HG02763 (cell line): ENCODE measurements around the gene CCR1.
A peak's percentile ranks its signal among the peaks of the same experiment; 100 is the strongest.
"Not testable (repeated sequence)": the region's sequence is repeated elsewhere in the genome, so short reads cannot be mapped to it uniquely, and the experiment has no call there.

ENCODE experiments used
- ATAC-seq: cut with Tn5 transposase; IDR thresholded peaks from one replicate; pipeline ENCODE4 v1.9.1; 2021; ENCODE audit warnings: mild to moderate bottlenecking, moderate library complexity; ENCODE audit not compliant: unreplicated experiment

CCR1 gene

GRCh38 chr3:46213201-46213600 is 5.1 kb upstream of the CCR1 start:
- no peak for ATAC-seq

- no peak for ATAC-seq
These were observed 4.0 kb upstream of the CCR1 start for GRCh38 chr3:46212101-46212500.

GRCh38 chr3:46209746-46210470 is 1.8 kb upstream of the CCR1 start:
- no peak for ATAC-seq

- ATAC-seq, result no peak
These were observed 940 bp upstream of the CCR1 start for GRCh38 chr3:46209053-46209452.

GRCh38 chr3:46207514-46207913 is 599 bp downstream of the CCR1 start:
- ATAC-seq, result not testable (repeated sequence)

GRCh38 chr3:46206282-46207015 is 1.7 kb downstream of the CCR1 start:
- ATAC-seq, result no peak

- ATAC-seq, result no peak
These were observed 2.7 kb downstream of the CCR1 start for GRCh38 chr3:46205286-46205960.

GRCh38 chr3:46203681-46204080 is 4.4 kb downstream of the CCR1 start:
- no peak for ATAC-seq

GRCh38 chr3:46202535-46202934 is 5.6 kb downstream of the CCR1 start:
- no peak for ATAC-seq

GRCh38 chr3:46200790-46201189 is 7.3 kb downstream of the CCR1 start:
- ATAC-seq, result no peak

GRCh38 chr3:46200211-46200610 is 7.9 kb downstream of the CCR1 start:
- ATAC-seq, result no peak

GRCh38 chr3:46196261-46196957 is 11.7 kb downstream of the CCR1 start:
- ATAC-seq, result no peak

GRCh38 chr3:46194868-46195553 is 13.1 kb downstream of the CCR1 start:
- ATAC-seq, result no peak

- no peak for ATAC-seq
These were observed 14.7 kb downstream of the CCR1 start for GRCh38 chr3:46193436-46193835.

- ATAC-seq, result no peak
These were observed 15.2 kb downstream of the CCR1 start for GRCh38 chr3:46192939-46193338.

GRCh38 chr3:46191730-46192129 is 16.4 kb downstream of the CCR1 start:
- no peak for ATAC-seq

- no peak for ATAC-seq
These were observed 19.4 kb downstream of the CCR1 start for GRCh38 chr3:46188708-46189107.

GRCh38 chr3:46187876-46188275 is 20.2 kb downstream of the CCR1 start:
- ATAC-seq, result no peak

GRCh38 chr3:46187341-46187700 is 20.8 kb downstream of the CCR1 start:
- peak; percentile 8 for ATAC-seq

- peak; percentile 78 for ATAC-seq
These were observed 21.4 kb downstream of the CCR1 start for GRCh38 chr3:46186471-46187340.
